RKO (cell line): ENCODE data around the gene INMT.
"Not testable (repeated sequence)": the region's sequence is repeated elsewhere in the genome, so short reads cannot be mapped to it uniquely, and the experiment has no call there.

ENCODE experiments used
- DNase-seq: peaks from one replicate; pipeline ENCODE4 v3.0.0-alpha.2; 2016; ENCODE audit warnings: low spot score

INMT gene

DNA sequence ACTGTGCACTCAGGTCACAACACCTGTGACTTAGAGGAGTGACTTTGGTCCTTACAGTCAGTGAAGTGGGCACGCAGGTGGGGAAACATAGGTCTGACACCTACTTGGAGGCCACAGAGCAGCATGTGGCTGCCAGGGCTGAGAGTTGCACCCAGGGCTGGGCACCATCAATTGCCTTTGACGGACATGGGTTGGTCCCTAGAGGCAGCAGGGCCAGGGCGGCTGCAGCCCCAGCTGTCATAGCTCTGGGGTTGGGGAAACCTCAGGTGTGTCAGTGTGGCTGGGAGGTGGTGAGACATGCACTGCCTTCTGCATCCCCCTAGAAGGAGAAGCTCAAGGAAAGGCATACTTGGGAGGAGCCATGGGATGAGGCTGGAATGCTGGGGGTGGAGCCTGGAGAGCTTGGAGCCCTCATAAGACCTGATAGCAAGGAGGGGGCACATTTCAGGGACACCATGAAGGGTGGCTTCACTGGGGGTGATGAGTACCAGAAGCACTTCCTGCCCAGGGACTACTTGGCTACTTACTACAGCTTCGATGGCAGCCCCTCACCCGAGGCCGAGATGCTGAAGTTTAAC, at the start of gene INMT:
TSS of gene INMT (plus strand) at position 440 of the 578 bp plus-strand sequence. CDS start at position 456, 16 bp downstream.
- DNase-seq = no peak

- no peak for DNase-seq
Observed at GRCh38 chr7:30702200-30702599, 49.7 kb upstream of the INMT start.

- DNase-seq = no peak
Observed at GRCh38 chr7:30703756-30704155, 48.2 kb upstream of the INMT start.

DNA sequence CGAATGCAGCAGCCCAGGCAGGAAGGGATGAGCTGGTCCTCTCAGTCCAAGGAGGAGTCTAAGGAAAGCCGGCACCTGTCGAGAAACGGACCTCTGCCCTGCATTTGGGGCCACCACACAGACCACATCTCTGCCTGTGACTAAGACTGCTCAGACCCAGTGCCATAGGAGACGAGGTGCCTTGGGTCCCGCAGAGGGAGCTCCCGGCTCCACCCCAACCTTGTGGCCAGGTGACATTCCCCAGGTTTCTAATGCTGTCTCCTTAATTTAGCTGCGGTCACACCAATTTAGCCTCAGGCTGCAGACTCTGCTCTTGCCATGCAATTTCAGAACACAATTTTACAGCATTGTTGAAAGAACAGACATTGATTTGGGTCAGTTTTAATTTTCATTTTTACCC, 46.9 kb upstream of the INMT start:
- no peak for DNase-seq

GRCh38 chr7:30705596-30705995, 46.3 kb upstream of the INMT start:
- DNase-seq = no peak

- no peak for DNase-seq
Observed at GRCh38 chr7:30706316-30706715, 45.6 kb upstream of the INMT start.

DNA sequence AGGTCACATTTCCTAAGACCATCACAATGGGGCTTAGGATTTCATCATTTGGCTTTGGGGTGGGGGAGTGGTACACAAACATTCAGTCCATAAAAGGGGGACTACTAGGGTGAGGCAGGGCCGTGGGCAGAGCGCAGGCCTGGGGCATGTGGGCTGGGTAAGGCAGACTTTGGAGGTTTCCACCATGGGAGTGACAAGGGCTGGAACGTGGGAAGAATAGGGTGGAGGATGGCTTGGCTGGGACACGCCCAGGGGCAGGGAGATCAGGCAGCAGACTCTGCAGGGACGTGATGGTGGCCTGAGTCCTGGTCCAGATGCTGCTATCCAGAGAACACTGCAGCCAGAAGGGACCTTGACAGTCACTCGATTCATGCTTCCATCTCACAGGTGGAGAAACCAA, 45.0 kb upstream of the INMT start:
- no peak for DNase-seq

- no peak for DNase-seq
Observed at GRCh38 chr7:30707391-30708357, 44.3 kb upstream of the INMT start.

GRCh38 chr7:30708412-30708811, 43.5 kb upstream of the INMT start:
- no peak for DNase-seq

DNA sequence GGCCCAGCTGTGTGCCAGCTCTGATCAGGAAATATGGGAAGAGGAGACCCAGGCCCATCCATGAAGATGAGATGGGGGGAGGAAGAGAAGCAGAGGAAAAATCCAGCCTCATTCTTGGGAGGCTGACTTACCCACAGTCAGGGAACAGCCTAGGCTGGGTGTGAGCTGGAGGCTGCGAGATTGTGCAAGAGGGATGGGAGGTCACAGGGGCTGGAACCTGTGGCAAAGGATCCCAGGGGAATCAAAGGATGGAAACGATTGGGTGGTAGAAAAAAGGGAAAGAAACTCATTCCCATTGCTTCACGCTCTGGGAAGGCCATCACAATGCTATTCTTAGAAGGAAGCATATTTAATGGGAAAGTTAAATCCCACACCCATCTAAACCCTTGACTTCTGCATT, 43.0 kb upstream of the INMT start:
- DNase-seq = no peak

GRCh38 chr7:30709549-30709948, 42.4 kb upstream of the INMT start:
- no peak for DNase-seq

GRCh38 chr7:30710669-30711068, 41.3 kb upstream of the INMT start:
- no peak for DNase-seq

DNA sequence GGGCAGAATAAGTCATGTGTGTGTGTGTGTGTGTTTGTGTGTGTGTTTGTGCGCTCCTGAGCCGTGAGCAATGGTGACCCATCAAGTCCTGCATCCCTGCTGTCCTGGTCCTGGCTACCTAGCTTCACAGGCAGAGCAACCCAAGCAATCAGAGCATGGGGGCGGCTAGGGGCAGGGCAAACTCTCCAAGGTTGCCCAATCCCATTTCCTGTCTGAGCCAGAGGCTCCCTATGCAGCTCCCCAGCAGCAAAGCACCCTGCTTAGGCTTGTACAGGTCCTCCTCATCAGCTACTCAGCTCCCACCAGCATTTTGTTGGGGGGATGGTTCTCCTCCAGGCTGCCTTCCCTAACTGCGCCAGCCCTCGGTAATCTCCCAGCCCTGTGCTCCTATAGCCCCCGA, 38.5 kb upstream of the INMT start:
- DNase-seq = no peak

GRCh38 chr7:30714129-30714528, 37.8 kb upstream of the INMT start:
- no peak for DNase-seq

- peak; percentile 46 for DNase-seq
Observed at GRCh38 chr7:30717181-30717580, 34.8 kb upstream of the INMT start.

GRCh38 chr7:30719434-30719833, 32.5 kb upstream of the INMT start:
- DNase-seq = not testable (repeated sequence)

DNA sequence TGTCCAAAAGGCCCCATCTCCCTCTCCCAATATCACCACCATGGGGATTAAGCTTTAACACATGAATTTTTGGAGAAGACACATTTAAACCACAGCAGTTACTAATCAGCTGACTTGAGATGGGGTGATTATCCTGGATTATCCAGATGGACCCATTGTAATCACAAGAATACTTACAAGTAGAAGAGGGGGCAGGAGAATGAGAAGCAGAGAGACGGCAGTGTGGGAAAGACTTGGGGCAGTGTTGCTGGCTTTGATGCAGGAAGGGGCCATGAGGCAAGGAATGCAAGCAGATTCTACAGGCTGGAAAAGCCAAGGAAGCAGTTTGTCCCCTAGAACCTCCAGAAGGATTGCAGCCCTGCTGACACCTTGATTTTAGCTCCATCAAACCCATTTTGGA, 30.7 kb upstream of the INMT start:
- DNase-seq = no peak

DNA sequence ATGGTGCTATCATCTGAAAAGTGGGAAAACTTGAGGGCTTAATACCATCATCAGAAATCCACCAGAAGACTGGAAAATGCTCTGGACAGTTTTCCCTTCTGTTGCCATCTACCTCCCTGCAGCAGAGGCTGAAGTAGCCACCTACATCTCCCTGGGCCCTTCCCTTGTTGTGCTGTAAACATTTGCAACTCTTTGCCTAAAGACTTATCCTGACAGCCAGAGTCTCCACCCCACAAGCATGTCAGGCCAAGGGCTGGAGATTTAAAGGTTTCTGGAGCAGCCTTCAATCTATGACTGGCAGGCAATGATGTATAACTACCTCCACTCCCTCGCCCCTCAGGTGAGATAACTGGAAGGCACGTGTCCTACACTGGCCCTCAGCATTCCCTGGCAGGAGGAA, 29.7 kb upstream of the INMT start:
- DNase-seq = no peak

DNA sequence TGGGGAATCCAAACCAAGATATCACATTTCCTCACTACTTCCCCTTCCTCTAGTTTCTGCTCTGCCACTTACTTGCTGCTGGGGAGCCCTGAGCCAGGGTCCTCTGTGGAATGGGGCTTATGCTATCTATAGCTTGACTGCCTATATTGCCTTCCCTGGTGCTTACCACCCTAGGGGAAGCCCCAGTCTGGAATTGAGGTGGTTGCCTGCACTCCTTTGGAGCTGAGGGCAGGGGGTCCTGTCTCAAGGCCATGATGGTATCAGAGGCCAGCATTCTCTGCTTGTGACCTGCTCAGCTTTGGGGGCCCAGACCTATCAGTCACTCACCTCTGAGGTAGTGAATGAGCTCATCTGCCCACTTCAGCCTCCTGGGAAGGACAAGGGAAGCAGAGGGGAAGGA, 29.3 kb upstream of the INMT start:
- no peak for DNase-seq

GRCh38 chr7:30723776-30724175, 28.2 kb upstream of the INMT start:
- DNase-seq = no peak

GRCh38 chr7:30726296-30727006, 25.5 kb upstream of the INMT start:
- DNase-seq = no peak

DNA sequence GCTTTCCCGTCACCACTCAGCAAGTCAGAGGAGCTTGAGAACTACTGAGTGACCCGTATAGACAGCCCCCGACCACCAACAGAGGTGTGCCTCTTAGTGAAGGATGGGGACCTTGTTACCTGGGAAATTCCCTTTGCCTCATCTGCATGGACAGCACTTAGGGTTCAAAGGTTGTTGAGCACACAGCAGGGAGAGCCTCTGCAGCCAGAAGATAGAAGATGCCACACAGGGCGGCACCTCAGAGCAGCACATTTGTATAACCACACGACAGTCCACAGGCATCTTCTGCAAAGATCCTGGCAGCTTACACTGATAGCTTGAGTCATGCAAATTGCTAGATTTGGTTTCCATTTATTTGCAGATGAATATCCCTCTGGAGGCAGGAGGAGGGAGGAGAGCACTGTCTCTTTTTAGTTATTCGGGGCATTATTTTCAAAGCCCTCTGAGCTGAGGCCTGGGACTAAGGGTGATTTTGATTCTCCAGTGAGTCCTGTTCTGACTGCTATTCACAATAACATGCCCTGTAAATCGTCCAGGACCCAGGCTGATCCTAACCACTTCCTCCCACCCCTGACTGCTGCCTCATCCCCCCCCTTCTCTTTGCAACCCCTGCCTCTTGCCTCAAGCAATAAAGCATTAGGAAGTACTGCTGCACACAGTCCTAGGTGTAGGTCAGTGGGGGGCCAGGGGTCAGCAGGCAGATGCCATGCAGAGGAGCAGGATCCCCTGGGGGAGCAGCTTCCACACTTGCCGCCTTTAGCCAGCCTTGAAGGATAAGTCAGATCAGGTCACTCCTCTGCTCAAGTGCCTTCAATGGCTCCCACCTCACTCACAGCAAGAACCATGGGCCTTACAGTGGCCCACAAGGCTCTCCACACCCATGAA, 24.6 kb upstream of the INMT start:
- no peak for DNase-seq
